Panc1 (cell line): ENCODE measurements around the gene MSRB1. TPM values are rescaled to one million over a fixed set of nuclear protein-coding genes. Genes with fewer than 3 reads are reported as not detected.

Experiments used
- ATAC-seq: fragments of 200-7000 bp; cut with Tn5 transposase; 2 replicates; pipeline ENCODE4 v1.9.1; 2020; ENCODE audit warnings: mild to moderate bottlenecking, moderate library complexity
- BruUV-seq: library from RNA; stranded (reverse); fragments of 400-500 nt; replicated peaks from 2 replicates; lab custom pipeline; 2021; lab: Mats Ljungman, UMichigan
- CTCF ChIA-PET: fragments of 300-600 bp; sonication (Branson Sonifier 250); formaldehyde crosslinking; loops from one replicate; lab custom pipeline; 2022; ENCODE audit warnings: antibody characterized with exemption; lab: Charles Lee
- POLR2A ChIA-PET: fragments of 300-600 bp; sonication (Branson Sonifier 250); formaldehyde crosslinking; loops from one replicate; lab custom pipeline; 2022; ENCODE audit warnings: antibody characterized with exemption; lab: Charles Lee
- DNase-seq: peaks from one replicate; pipeline ENCODE4 v3.0.0-alpha.2; 2010; ENCODE audit warnings: low read depth, low spot score
- H3K27ac ChIP-seq: 2 replicates; pipeline ENCODE4 v1.5.1; 2011; ENCODE audit warnings: mild to moderate bottlenecking, low read length, inconsistent platforms
- H3K27me3 ChIP-seq: fragments of 200-500 bp; sonication (Bioruptor generic); 2 replicates; pipeline ENCODE4 v1.6.0; 2014; ENCODE audit warnings: low read length, inconsistent platforms; ENCODE audit not compliant: control insufficient read depth, insufficient read depth
- H3K36me3 ChIP-seq: fragments of 200-500 bp; sonication (Bioruptor generic); 2 replicates; pipeline ENCODE4 v1.5.1; 2014; ENCODE audit warnings: inconsistent platforms, mild to moderate bottlenecking, low read length, moderate library complexity; ENCODE audit not compliant: control insufficient read depth, insufficient read depth
- H3K4me1 ChIP-seq: 2 replicates; pipeline ENCODE4 v1.5.1; 2011; ENCODE audit warnings: inconsistent platforms, mild to moderate bottlenecking, low read length, moderate library complexity; ENCODE audit not compliant: control insufficient read depth, insufficient read depth
- H3K4me3 ChIP-seq, 2 experiments: 2 replicates each; pipeline ENCODE4 v1.5.1; 2011 to 2012; ENCODE audit warnings: low read depth in 2 of 2, low read length in 2 of 2, mild to moderate bottlenecking in 2 of 2, inconsistent platforms in 1 of 2, moderate library complexity in 1 of 2
- H3K9me3 ChIP-seq: fragments of 200-500 bp; sonication (Bioruptor generic); 2 replicates; pipeline ENCODE4 v1.5.1; 2014; ENCODE audit warnings: low read depth, mild to moderate bottlenecking, inconsistent platforms, low read length, moderate library complexity; ENCODE audit not compliant: control insufficient read depth, insufficient read depth
- CTCF ChIP-seq: fragments of 450-650 bp; IDR thresholded peaks from 2 replicates; pipeline ENCODE4 v1.5.1; 2017; ENCODE audit warnings: mild to moderate bottlenecking
- POLR2AphosphoS5 ChIP-seq: IDR thresholded peaks from 2 replicates; pipeline ENCODE4 v1.6.1; 2012; ENCODE audit warnings: mild to moderate bottlenecking, low read depth, low read length, moderate library complexity
- SIN3A ChIP-seq: IDR thresholded peaks from 2 replicates; pipeline ENCODE4 v1.6.1; 2012; ENCODE audit warnings: low read depth, mild to moderate bottlenecking, low read length, moderate library complexity, borderline replicate concordance; ENCODE audit not compliant: insufficient read depth
- TCF7L2 ChIP-seq: IDR thresholded peaks from 2 replicates; pipeline ENCODE4 v1.6.1; 2011; ENCODE audit warnings: mild to moderate bottlenecking, low read depth, low read length, inconsistent platforms
- in situ Hi-C: cut with HindIII; loops from 2 replicates; pipeline ENCODE4 v1.10.0; 2016; ENCODE audit warnings: low sequenced_read_pairs, low pct_unique_long_range_greater_than_20kb
- intact Hi-C: fragments of 100-400 bp; cut with micrococcal nuclease; formaldehyde crosslinking; loops from one replicate; pipeline ENCODE4 v1.10.0; 2022; ENCODE audit not compliant: unreplicated experiment
- total RNA-seq: library from RNA; stranded (reverse); gene quantifications from one replicate; pipeline ENCODE4 v1.2.1, GENCODE V29; 2021; ENCODE audit not compliant: unreplicated experiment
- TF ChIP-seq, protein P1 (sequence below), 2 experiments: IDR thresholded peaks; 2 replicates each; pipeline ENCODE4 v1.6.1; 2011 to 2012; ENCODE audit warnings: low read depth in 2 of 2, control low read depth in 1 of 2, low read length in 1 of 2, mild to moderate bottlenecking in 1 of 2, moderate library complexity in 1 of 2; ENCODE audit not compliant: insufficient read depth in 1 of 2

Gene MSRB1
- total RNA-seq, 1 experiment from 2014 or later, result 25.3 TPM

- ChIA-PET CTCF (no interaction called here), POLR2A (no interaction called here)
- no peaks in the 10 kb centered on the region; the same call in 1 of the 2 replicates for H3K4me1 ChIP-seq
- no peak overlapping the region for H3K27ac ChIP-seq
- no peaks in the 10 kb centered on the region for H3K27me3 ChIP-seq
- TF ChIP-seq POLR2AphosphoS5 (no peak), SIN3A (no peak), TCF7L2 (no peak), CTCF (no peak)
- TF ChIP-seq, protein P1, sequence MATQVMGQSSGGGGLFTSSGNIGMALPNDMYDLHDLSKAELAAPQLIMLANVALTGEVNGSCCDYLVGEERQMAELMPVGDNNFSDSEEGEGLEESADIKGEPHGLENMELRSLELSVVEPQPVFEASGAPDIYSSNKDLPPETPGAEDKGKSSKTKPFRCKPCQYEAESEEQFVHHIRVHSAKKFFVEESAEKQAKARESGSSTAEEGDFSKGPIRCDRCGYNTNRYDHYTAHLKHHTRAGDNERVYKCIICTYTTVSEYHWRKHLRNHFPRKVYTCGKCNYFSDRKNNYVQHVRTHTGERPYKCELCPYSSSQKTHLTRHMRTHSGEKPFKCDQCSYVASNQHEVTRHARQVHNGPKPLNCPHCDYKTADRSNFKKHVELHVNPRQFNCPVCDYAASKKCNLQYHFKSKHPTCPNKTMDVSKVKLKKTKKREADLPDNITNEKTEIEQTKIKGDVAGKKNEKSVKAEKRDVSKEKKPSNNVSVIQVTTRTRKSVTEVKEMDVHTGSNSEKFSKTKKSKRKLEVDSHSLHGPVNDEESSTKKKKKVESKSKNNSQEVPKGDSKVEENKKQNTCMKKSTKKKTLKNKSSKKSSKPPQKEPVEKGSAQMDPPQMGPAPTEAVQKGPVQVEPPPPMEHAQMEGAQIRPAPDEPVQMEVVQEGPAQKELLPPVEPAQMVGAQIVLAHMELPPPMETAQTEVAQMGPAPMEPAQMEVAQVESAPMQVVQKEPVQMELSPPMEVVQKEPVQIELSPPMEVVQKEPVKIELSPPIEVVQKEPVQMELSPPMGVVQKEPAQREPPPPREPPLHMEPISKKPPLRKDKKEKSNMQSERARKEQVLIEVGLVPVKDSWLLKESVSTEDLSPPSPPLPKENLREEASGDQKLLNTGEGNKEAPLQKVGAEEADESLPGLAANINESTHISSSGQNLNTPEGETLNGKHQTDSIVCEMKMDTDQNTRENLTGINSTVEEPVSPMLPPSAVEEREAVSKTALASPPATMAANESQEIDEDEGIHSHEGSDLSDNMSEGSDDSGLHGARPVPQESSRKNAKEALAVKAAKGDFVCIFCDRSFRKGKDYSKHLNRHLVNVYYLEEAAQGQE (IDR thresholded peaks at IDR 0.05; ENCODE audit: insufficient read depth in 1 of 2, low read depth in 2 of 2, low read length in 1 of 2), result no peak
- in situ Hi-C loops, result no loop called here
- no peak for DNase-seq
- intact Hi-C loops, result no loop called here
- H3K4me3 ChIP-seq, result no peak overlapping the region
- BruUV-seq, result no TSS peak
- H3K36me3 ChIP-seq, result no peaks in the 10 kb centered on the region
- no peak for ATAC-seq
- H3K9me3 ChIP-seq, result no peaks in the 10 kb centered on the region
Observed at GRCh38 chr16:1953734-1954133, 10.7 kb upstream of the MSRB1 start.

DNA sequence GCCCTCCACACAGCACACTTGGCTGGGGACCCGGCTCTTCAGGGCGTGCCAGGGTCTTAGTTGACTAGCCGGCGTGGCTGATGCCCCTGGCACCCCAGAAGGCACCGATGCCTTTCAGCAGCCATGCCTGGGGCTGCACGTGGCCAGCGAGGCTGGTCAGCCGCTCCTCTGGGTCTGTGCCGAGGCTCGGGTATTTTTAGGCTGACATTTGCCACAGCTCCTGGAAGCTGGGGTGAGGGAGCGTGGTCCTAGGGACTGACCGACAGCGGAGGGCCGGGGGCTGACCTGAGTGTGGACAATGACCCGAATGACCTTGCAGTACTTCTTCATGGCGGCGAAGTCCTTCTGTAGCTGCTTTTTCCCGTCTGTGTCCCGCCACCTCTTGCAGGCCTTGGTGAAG lies 7.6 kb upstream of the MSRB1 start:
- no peaks in the 10 kb centered on the region for H3K36me3 ChIP-seq
- in situ Hi-C loops (no loop called here), intact Hi-C loops (no loop called here)
- no peaks in the 10 kb centered on the region for H3K9me3 ChIP-seq
- ATAC-seq (no peak), DNase-seq (no peak)
- TF ChIP-seq SIN3A (no peak), POLR2AphosphoS5 (no peak), TCF7L2 (no peak), CTCF (no peak)
- TF ChIP-seq, protein P1 (IDR thresholded peaks at IDR 0.05; ENCODE audit: insufficient read depth in 1 of 2, low read depth in 2 of 2, low read length in 1 of 2), result no peak
- H3K27ac ChIP-seq, result no peak overlapping the region
- no peaks in the 10 kb centered on the region for H3K27me3 ChIP-seq
- no TSS peak for BruUV-seq
- ChIA-PET POLR2A (no interaction called here), CTCF (no interaction called here)
- H3K4me3 ChIP-seq, result no peak overlapping the region
- H3K4me1 ChIP-seq, result no peaks in the 10 kb centered on the region
